Astrocyte (in vitro differentiated cells and primary cell): Measurements from ENCODE around the gene NISCH. TPM values are rescaled to one million over a fixed set of nuclear protein-coding genes. Genes with fewer than 3 reads are reported as not detected.

Experiments used
- DNase-seq: peaks from one replicate; pipeline ENCODE4 v3.0.0-alpha.2; 2010; ENCODE audit warnings: low read depth
- FAIRE-seq: peaks from 2 replicates; lab custom pipeline; 2011; peaks lifted over from hg19 to GRCh38; lab: Jason Lieb, UNC
- H2AFZ ChIP-seq: 2 replicates; pipeline ENCODE4 v1.6.0; 2012; ENCODE audit warnings: low read depth, low read length, inconsistent platforms
- H3K27ac ChIP-seq: 2 replicates; pipeline ENCODE4 v1.5.1; 2011; ENCODE audit warnings: low read depth, low read length, inconsistent platforms
- H3K27me3 ChIP-seq: 2 replicates; pipeline ENCODE4 v1.6.0; 2011; ENCODE audit warnings: low read length, inconsistent platforms; ENCODE audit not compliant: insufficient read depth
- H3K36me3 ChIP-seq: 2 replicates; pipeline ENCODE4 v1.5.1; 2011; ENCODE audit warnings: low read length, inconsistent platforms; ENCODE audit not compliant: insufficient read depth
- H3K4me1 ChIP-seq: 2 replicates; pipeline ENCODE4 v1.5.1; 2011; ENCODE audit warnings: low read length, inconsistent platforms; ENCODE audit not compliant: insufficient read depth
- H3K4me2 ChIP-seq: 2 replicates; pipeline ENCODE4 v1.6.0; 2012; ENCODE audit warnings: low read length, inconsistent platforms
- H3K4me3 ChIP-seq: 2 replicates; pipeline ENCODE4 v1.5.1; 2011; ENCODE audit warnings: low read depth, mild to moderate bottlenecking, low read length, inconsistent platforms; ENCODE audit not compliant: insufficient read depth
- H3K79me2 ChIP-seq: 2 replicates; pipeline ENCODE4 v1.6.0; 2012; ENCODE audit warnings: mild to moderate bottlenecking, low read length, inconsistent platforms; ENCODE audit not compliant: insufficient read depth
- H3K9ac ChIP-seq: 2 replicates; pipeline ENCODE4 v1.6.0; 2012; ENCODE audit warnings: mild to moderate bottlenecking, low read length, inconsistent platforms
- H3K9me3 ChIP-seq: 2 replicates; pipeline ENCODE4 v1.5.1; 2012; ENCODE audit warnings: low read depth, mild to moderate bottlenecking, low read length, inconsistent platforms; ENCODE audit not compliant: insufficient read depth
- H4K20me1 ChIP-seq: 2 replicates; pipeline ENCODE4 v1.6.0; 2012; ENCODE audit warnings: low read length, inconsistent platforms; ENCODE audit not compliant: insufficient read depth
- H3K27ac Mint-ChIP-seq: one replicate; pipeline ENCODE4 v1.8.0; 2021; ENCODE audit warnings: mild to moderate bottlenecking, mixed read lengths; ENCODE audit not compliant: unreplicated experiment
- H3K27me3 Mint-ChIP-seq: one replicate; pipeline ENCODE4 v1.8.0; 2021; ENCODE audit warnings: low read depth, mixed read lengths; ENCODE audit not compliant: unreplicated experiment
- H3K36me3 Mint-ChIP-seq: one replicate; pipeline ENCODE4 v1.8.0; 2021; ENCODE audit warnings: low read depth, mixed read lengths; ENCODE audit not compliant: unreplicated experiment
- H3K4me1 Mint-ChIP-seq: one replicate; pipeline ENCODE4 v1.8.0; 2021; ENCODE audit warnings: low read depth, mixed read lengths; ENCODE audit not compliant: unreplicated experiment
- H3K4me3 Mint-ChIP-seq: one replicate; pipeline ENCODE4 v1.8.0; 2021; ENCODE audit warnings: mild to moderate bottlenecking, moderate library complexity, mixed read lengths; ENCODE audit not compliant: unreplicated experiment
- H3K9me3 Mint-ChIP-seq: one replicate; pipeline ENCODE4 v1.8.0; 2021; ENCODE audit warnings: mild to moderate bottlenecking, mixed read lengths; ENCODE audit not compliant: unreplicated experiment
- CTCF ChIP-seq: IDR thresholded peaks from 2 replicates; pipeline ENCODE4 v1.5.1; 2011; ENCODE audit warnings: low read depth, mild to moderate bottlenecking, inconsistent platforms, low read length, moderate library complexity; ENCODE audit not compliant: insufficient read depth
- EZH2 ChIP-seq: IDR thresholded peaks from 2 replicates; pipeline ENCODE4 v1.6.1; 2012; ENCODE audit warnings: mild to moderate bottlenecking, low read length, inconsistent platforms; ENCODE audit not compliant: insufficient read depth
- total RNA-seq: library from RNA; stranded (reverse); gene quantifications from 2 replicates; pipeline ENCODE4 v1.2.1, GENCODE V29; 2021

NISCH gene
- total RNA-seq, 1 donor from 2014 or later = 118 TPM

- no peak for TF ChIP-seq EZH2
- TF ChIP-seq CTCF = no peak
- Mint-ChIP-seq H3K4me3 (no peak overlapping the region), H3K27ac (no peak overlapping the region)
Observed at GRCh38 chr3:52437326-52438103, 17.9 kb upstream of the NISCH start.

GRCh38 chr3:52438104-52438376, 17.4 kb upstream of the NISCH start:
- peaks cover 30% of the 10 kb centered on the region for H3K27me3 Mint-ChIP-seq
- H4K20me1 ChIP-seq = no peaks in the 10 kb centered on the region
- no peak overlapping the region for H3K27ac ChIP-seq
- H3K36me3 Mint-ChIP-seq = no peaks in the 10 kb centered on the region
- H3K4me1 ChIP-seq = no peaks in the 10 kb centered on the region
- no peak overlapping the region for H2AFZ ChIP-seq
- no peaks in the 10 kb centered on the region for H3K9me3 Mint-ChIP-seq
- H3K4me3 Mint-ChIP-seq = no peak overlapping the region
- no peaks in the 10 kb centered on the region for H3K79me2 ChIP-seq
- H3K27ac Mint-ChIP-seq = no peak overlapping the region
- no peak overlapping the region for H3K4me3 ChIP-seq
- peaks cover 2% of the 10 kb centered on the region for H3K4me1 Mint-ChIP-seq
- no peak for FAIRE-seq
- TF ChIP-seq CTCF (no peak), EZH2 (no peak)
- no peak for DNase-seq
- H3K9me3 ChIP-seq = no peaks in the 10 kb centered on the region
- H3K4me2 ChIP-seq = no peak overlapping the region
- no peaks in the 10 kb centered on the region for H3K36me3 ChIP-seq
- no peak overlapping the region for H3K9ac ChIP-seq
- peaks cover 3% of the 10 kb centered on the region for H3K27me3 ChIP-seq

More at GRCh38 chr3:52437326-52438103, 17.9 kb upstream of the NISCH start:
- Histone ChIP-seq H4K20me1 (no peaks in the 10 kb centered on the region), H3K79me2 (no peaks in the 10 kb centered on the region), H3K9me3 (no peaks in the 10 kb centered on the region), H3K36me3 (no peaks in the 10 kb centered on the region), H3K4me2 (no peak overlapping the region), H3K4me3 (no peak overlapping the region), H3K4me1 (no peaks in the 10 kb centered on the region), H2AFZ (no peak overlapping the region), H3K9ac (no peak overlapping the region), H3K27ac (no peak overlapping the region), H3K27me3 (peaks cover 3% of the 10 kb centered on the region)
- FAIRE-seq (no peak), DNase-seq (no peak)
- peaks cover 2% of the 10 kb centered on the region for H3K4me1 Mint-ChIP-seq
- H3K36me3 Mint-ChIP-seq = no peaks in the 10 kb centered on the region
- H3K27me3 Mint-ChIP-seq = peaks cover 28% of the 10 kb centered on the region
- no peaks in the 10 kb centered on the region for H3K9me3 Mint-ChIP-seq
